Stomach (tissue), 9 donors: ENCODE data around the gene IQGAP2. TPM values are rescaled to one million over a fixed set of nuclear protein-coding genes. Genes with fewer than 3 reads are reported as not detected.

Experiments
- DNase-seq, 2 donors: peaks; one replicate each; pipeline versions ENCODE4 v3.0.0 to v3.0.0-alpha.2; 2013 to 2019
- H3K27ac ChIP-seq, 5 donors: fragments of 200-600 bp in 4 of 5; sonication (generic) in 4 of 5; one replicate each; pipeline ENCODE4 v1.5.1; 2013 to 2019; ENCODE audit warnings: mild to moderate bottlenecking in 1 of 5, moderate library complexity in 1 of 5
- H3K27me3 ChIP-seq, 3 donors: fragments of 200-600 bp; sonication (generic); one replicate each; pipeline ENCODE4 v1.5.1; 2017 to 2019; ENCODE audit warnings: mixed run types in 1 of 3
- H3K36me3 ChIP-seq, 4 donors: fragments of 200-600 bp; sonication (generic); 1 replicate in 3 of 4; 2 replicates in 1 of 4; pipeline ENCODE4 v1.5.1; 2016 to 2019
- H3K4me1 ChIP-seq, 4 donors: fragments of 200-600 bp; sonication (generic); one replicate each; pipeline ENCODE4 v1.5.1; 2016 to 2019
- H3K4me3 ChIP-seq, 4 donors: fragments of 200-600 bp; sonication (generic) in 3 of 4; one replicate each; pipeline ENCODE4 v1.5.1; 2016 to 2019; ENCODE audit warnings: mild to moderate bottlenecking in 1 of 4
- H3K9me3 ChIP-seq, 4 donors: fragments of 200-600 bp; sonication (generic); one replicate each; pipeline ENCODE4 v1.5.1; 2016 to 2019
- EP300 ChIP-seq: sonication (generic); formaldehyde crosslinking; IDR thresholded peaks from one replicate; pipeline ENCODE4 v1.6.1; 2017; ENCODE audit warnings: antibody characterized with exemption
- POLR2A ChIP-seq, 4 donors: fragments of 450-650 bp; IDR thresholded peaks; one replicate each; pipeline ENCODE4 v1.6.1; 2016; ENCODE audit warnings: antibody characterized with exemption in 4 of 4, control low read depth in 2 of 4, mild to moderate bottlenecking in 1 of 4, moderate library complexity in 1 of 4
- POLR2AphosphoS5 ChIP-seq, 3 donors: sonication (generic); formaldehyde crosslinking; IDR thresholded peaks; one replicate each; pipeline ENCODE4 v1.6.1; 2016; ENCODE audit warnings: antibody characterized with exemption in 3 of 3
- WGBS, 5 donors: extraction: QIAGEN DNeasy Blood & Tissue Kit in 3 of 5; methylation state at CpG; one replicate each; pipeline versions ENCODE4 v1.1.5 to v1.1.7; 2013 to 2018; 5-methylcytosine and 5-hydroxymethylcytosine counted together
- intact Hi-C: fragments of 100-400 bp; cut with DNase I; formaldehyde crosslinking; loops from one replicate; pipeline ENCODE4 v1.15.1; 2023; ENCODE audit warnings: low total_unique reads
- polyA plus RNA-seq, 3 donors: library from polyadenylated mRNA; stranded (reverse); fragments of 200-250 nt; gene quantifications; one replicate each; pipeline ENCODE4 v1.2.3, GENCODE V29; 2013
- total RNA-seq, 5 donors: library from RNA; depleted of rRNA; stranded (reverse); fragments of >200 nt; gene quantifications; one replicate each; pipeline versions ENCODE4 v1.1.0 to v1.2.3, GENCODE V29; 2014 to 2016
- TF ChIP-seq, protein P1 (sequence below), 7 experiments: fragments of 450-650 bp in 4 of 7; fragments of 200-600 bp in 3 of 7; sonication (generic) in 3 of 7; IDR thresholded peaks; one replicate each; pipeline ENCODE4 v1.5.1; 2016 to 2019; ENCODE audit warnings: antibody characterized with exemption in 7 of 7, control low read depth in 2 of 7, mild to moderate bottlenecking in 1 of 7
- donor health status: healthy with polysubstance abuse.
- donor health status: Bipolar disorder and iron deficiency.
- donor health status: healthy.

Gene IQGAP2
- total and polyA plus RNA-seq, 8 donors: 11.5 to 122 (median 42.1) TPM

DNA sequence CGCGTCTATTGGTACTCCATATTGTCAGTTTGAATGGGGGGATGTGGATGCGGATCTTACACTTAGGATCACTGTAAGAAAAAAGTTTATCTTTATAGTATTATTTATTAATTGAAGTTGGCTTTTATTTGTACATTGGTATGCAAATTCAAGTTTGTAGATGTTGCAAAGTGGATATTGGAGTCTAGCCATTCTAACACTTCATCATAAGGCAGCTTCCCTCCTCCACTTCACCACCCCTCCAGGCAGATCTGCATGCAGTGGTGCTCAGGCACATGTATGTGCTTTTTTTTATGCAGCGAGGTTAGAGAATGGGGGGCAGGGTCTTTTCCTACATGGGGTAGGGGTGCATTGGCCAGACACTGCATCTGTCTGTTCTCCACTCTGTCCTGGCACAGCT is 84.3 kb downstream of the IQGAP2 start:
- Histone ChIP-seq H3K27me3 (no peaks in the 10 kb centered on the region), H3K4me1 (peaks cover 18 to 62% (median 39%) of the 10 kb centered on the region in 4 donors), H3K27ac (no peak overlapping the region), H3K9me3 (no peaks in the 10 kb centered on the region), H3K4me3 (no peak overlapping the region), H3K36me3 (no peaks in the 10 kb centered on the region)
- DNase-seq: no peak
- WGBS, 5 donors: 95 to 99% (median 99%) methylated on average over 4 of the region's 4 CpGs
- intact Hi-C loops: no loop called here
- TF ChIP-seq, protein P1, sequence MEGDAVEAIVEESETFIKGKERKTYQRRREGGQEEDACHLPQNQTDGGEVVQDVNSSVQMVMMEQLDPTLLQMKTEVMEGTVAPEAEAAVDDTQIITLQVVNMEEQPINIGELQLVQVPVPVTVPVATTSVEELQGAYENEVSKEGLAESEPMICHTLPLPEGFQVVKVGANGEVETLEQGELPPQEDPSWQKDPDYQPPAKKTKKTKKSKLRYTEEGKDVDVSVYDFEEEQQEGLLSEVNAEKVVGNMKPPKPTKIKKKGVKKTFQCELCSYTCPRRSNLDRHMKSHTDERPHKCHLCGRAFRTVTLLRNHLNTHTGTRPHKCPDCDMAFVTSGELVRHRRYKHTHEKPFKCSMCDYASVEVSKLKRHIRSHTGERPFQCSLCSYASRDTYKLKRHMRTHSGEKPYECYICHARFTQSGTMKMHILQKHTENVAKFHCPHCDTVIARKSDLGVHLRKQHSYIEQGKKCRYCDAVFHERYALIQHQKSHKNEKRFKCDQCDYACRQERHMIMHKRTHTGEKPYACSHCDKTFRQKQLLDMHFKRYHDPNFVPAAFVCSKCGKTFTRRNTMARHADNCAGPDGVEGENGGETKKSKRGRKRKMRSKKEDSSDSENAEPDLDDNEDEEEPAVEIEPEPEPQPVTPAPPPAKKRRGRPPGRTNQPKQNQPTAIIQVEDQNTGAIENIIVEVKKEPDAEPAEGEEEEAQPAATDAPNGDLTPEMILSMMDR (IDR thresholded peaks at IDR 0.05): no peak
- TF ChIP-seq POLR2AphosphoS5 (IDR thresholded peaks at IDR 0.05) (no peak), POLR2A (IDR thresholded peaks at IDR 0.05) (no peak), EP300 (no peak)

GRCh38 chr5:76487821-76488220 is 84.7 kb downstream of the IQGAP2 start:
- no peak for DNase-seq
- Histone ChIP-seq H3K27ac (no peak overlapping the region), H3K27me3 (no peaks in the 10 kb centered on the region), H3K4me3 (no peak overlapping the region), H3K36me3 (no peaks in the 10 kb centered on the region), H3K4me1 (peaks cover 18 to 61% (median 37%) of the 10 kb centered on the region in 4 donors), H3K9me3 (no peaks in the 10 kb centered on the region)
- intact Hi-C loops: no loop called here
- 80 to 100% (median 89%) methylated on average over 1 of the region's 1 CpG for WGBS, 5 donors
- TF ChIP-seq EP300 (no peak), POLR2A (IDR thresholded peaks at IDR 0.05) (no peak)
- TF ChIP-seq, protein P1 (IDR thresholded peaks at IDR 0.05): no peak

DNA sequence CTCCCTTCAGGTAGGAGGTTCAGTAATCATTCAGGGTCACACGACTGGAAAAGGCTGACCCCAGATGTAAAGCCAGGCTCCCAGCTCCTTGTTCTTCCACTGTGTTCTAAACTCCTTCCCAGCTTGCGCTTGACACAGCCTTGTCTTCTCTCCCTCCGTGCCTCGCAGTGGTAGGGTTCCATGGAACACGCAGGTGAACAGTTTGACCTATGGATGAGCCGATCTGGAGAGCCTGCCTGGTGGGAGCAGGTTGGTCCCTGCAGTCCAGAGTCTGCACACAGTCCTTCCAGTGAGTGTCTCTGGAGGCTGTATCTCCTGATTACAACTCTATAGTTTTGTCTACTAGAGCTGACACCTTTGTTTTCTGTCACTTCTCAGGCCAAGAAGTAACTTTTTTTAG is 85.9 kb downstream of the IQGAP2 start:
- intact Hi-C loops: no loop called here
- Histone ChIP-seq H3K4me1 (peaks cover 12 to 60% (median 33%) of the 10 kb centered on the region in 4 donors), H3K9me3 (no peaks in the 10 kb centered on the region), H3K27me3 (no peaks in the 10 kb centered on the region), H3K4me3 (no peak overlapping the region), H3K27ac (no peak overlapping the region), H3K36me3 (no peaks in the 10 kb centered on the region)
- no peak for DNase-seq
- TF ChIP-seq POLR2AphosphoS5 (IDR thresholded peaks at IDR 0.05): no peak
- no peak for TF ChIP-seq EP300
- TF ChIP-seq, protein P1 (IDR thresholded peaks at IDR 0.05): no peak
- no peak for TF ChIP-seq POLR2A (IDR thresholded peaks at IDR 0.05)
- WGBS, 5 donors: 81 to 95% (median 86%) methylated on average over 6 of the region's 6 CpGs

- no peaks in the 10 kb centered on the region for H3K36me3 ChIP-seq
- peaks cover 9 to 56% (median 29%) of the 10 kb centered on the region in 4 donors for H3K4me1 ChIP-seq
- H3K27me3 ChIP-seq: no peaks in the 10 kb centered on the region
- H3K4me3 ChIP-seq: no peak overlapping the region
- WGBS, 5 donors: 85 to 90% (median 88%) methylated on average over 7 of the region's 7 CpGs
- peak overlapping the region in 1 of 5 donors; percentile 56 for H3K27ac ChIP-seq
- TF ChIP-seq, protein P1 (IDR thresholded peaks at IDR 0.05): no peak
- TF ChIP-seq POLR2AphosphoS5 (IDR thresholded peaks at IDR 0.05) (no peak), EP300 (no peak), POLR2A (IDR thresholded peaks at IDR 0.05) (no peak)
- intact Hi-C loops: no loop called here
- no peak for DNase-seq
- no peaks in the 10 kb centered on the region for H3K9me3 ChIP-seq
These were observed 87.0 kb downstream of the IQGAP2 start for GRCh38 chr5:76489877-76490688.
